HEK293T (cell line): ENCODE results near the gene CCDC149.

Source experiments
- HDGF ChIP-seq: fragments of 450-650 bp; IDR thresholded peaks from 2 replicates; pipeline ENCODE4 v1.6.1; 2017; ENCODE audit warnings: antibody characterized with exemption, borderline replicate concordance
- LEF1 ChIP-seq: fragments of 450-650 bp; IDR thresholded peaks from 2 replicates; pipeline ENCODE4 v1.6.1; 2017; ENCODE audit warnings: mild to moderate bottlenecking, borderline replicate concordance
- SP1 ChIP-seq: fragments of 450-650 bp; IDR thresholded peaks from 2 replicates; pipeline ENCODE4 v1.6.1; 2017
- TARDBP ChIP-seq: fragments of 450-650 bp; IDR thresholded peaks from 2 replicates; pipeline ENCODE4 v1.6.1; 2016
- ZNF384 ChIP-seq: fragments of 450-650 bp; IDR thresholded peaks from 2 replicates; pipeline ENCODE4 v1.6.1; 2016

DNA sequence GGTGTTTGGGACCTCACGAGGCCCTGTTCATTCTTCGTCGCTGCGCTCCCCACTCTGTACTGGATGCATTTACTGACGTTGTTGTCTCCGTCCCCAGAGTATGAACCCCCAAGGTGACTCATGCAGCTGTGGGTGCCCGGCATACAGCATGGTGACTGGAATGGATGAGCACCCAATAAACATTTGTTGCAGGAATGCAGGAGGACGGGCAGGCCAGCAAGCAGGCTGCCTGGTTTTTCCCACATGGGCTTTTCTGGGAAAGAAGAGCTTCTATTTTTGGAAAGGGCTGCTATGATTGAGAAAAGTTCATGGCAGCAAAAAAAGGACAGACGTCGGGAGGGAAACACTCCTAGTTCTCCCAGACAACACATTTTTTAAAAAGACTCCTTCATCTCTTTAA, 118.4 kb downstream of the CCDC149 start:
- TF ChIP-seq ZNF384 (no peak), HDGF (no peak), TARDBP (no peak), LEF1 (no peak), SP1 (no peak)
